Measurements from ENCODE around the gene UPF3B.
"Not testable (repeated sequence)": the region's sequence is repeated elsewhere in the genome, so short reads cannot be mapped to it uniquely, and the experiment has no call there.

Gene UPF3B, protein sequence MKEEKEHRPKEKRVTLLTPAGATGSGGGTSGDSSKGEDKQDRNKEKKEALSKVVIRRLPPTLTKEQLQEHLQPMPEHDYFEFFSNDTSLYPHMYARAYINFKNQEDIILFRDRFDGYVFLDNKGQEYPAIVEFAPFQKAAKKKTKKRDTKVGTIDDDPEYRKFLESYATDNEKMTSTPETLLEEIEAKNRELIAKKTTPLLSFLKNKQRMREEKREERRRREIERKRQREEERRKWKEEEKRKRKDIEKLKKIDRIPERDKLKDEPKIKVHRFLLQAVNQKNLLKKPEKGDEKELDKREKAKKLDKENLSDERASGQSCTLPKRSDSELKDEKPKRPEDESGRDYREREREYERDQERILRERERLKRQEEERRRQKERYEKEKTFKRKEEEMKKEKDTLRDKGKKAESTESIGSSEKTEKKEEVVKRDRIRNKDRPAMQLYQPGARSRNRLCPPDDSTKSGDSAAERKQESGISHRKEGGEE

DNA sequence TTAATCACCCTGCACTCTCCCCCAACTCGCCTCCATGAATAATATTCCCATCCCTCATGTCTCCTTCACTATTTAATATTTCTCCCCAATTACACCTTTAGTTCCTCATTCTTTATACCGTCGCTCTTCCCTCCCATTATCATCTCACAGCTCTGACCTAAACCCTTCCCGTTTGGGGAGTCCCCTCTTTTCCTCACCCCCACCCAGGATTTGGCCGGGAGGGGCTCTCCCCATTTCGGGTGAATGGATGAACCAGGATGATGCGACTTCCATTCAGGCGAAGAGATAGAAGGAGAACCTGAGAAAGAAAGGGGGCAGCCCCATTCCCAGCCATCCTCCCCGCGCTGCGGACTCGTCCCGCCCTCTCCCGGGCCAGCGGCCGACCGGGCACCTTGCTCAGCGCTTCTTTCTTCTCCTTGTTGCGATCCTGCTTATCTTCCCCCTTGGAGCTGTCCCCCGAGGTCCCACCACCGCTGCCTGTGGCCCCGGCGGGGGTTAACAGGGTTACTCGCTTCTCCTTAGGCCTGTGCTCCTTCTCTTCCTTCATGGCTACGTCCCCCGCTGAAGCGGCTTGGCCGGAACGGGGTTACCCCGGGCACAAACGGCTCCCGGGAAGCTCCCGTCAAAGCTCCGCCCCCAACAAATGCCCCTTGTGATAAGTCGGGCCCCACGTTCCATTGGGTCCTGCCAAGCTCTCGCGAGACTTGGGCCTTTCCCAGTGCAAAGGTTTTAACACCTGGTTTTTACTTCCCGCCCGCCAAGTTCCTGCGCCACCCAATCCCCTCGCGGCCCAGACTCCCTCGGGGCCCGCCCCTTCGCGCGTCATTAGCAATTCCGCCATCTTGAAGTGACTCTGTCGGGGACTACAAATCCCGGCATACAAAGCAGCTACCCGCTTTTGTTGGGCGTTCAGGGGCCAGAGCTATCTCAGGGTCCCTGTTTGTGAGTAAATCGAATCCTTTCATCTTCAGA is at the start of gene UPF3B:
UPF3B (minus strand) TSS at position 582 of the 972 bp plus-strand sequence; CDS start at position 547, 35 bp downstream.
- peak; percentile 99 for DNase-seq

DNA sequence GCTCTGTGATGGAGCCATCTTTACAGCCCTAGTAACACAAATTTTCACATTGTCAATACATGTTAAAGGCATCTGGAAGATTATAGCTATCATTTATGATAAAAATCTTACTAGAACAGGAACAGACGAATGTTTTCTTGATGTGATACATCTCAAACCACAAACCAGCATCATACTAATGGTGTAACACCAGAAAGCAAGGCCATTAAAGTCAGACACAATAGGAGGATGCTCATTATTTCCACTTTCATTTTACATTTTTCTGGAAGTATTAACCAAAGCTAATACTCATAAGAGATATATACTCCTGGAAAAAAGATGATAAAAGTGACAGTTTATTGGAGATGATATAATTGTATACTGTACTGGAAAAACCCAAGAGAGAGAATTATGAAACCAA is 48.2 kb upstream of the UPF3B start:
- no peak for DNase-seq

DNA sequence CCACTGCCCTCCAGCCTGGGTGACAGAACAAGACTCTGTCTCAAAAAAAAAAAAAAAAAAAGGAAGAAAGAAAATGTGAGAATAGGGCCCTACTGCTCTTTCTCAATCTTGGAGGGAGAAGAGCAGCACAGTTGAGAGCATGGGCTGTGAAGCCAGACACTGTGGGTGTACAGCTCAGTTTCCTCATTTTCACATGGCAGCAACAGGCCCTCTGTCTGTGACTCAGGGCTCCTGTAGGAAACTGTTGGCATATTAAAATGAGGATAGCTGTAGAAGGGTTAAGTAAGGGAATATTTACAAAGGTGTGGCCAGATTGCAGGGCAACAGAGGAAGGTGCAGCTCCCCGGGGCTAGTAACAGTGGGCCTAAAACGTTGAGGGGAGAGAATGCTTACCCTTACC is 46.4 kb upstream of the UPF3B start:
- no peak for DNase-seq

DNA sequence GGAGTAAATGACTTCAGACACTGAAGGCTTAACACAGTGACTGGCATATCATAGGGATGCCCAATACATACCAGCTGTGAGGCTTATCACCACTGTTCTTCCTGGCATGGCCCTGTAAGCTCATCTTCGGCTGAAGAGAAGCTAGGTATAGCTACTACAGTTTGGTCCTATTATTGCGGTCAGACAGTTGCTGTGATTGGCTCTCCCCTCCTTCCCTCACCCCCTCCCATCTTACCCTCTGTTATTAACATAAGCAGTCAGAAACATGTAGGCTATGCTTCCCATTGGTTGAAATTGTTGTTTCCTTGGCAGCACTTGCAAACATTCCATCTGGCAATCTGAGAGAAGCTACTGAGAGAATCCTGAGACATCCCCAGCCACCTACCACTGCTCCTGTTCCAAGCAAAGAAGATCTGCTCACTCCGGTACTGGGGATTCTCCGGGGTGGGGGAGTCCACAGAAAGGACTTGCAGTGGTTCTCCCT is 43.1 kb upstream of the UPF3B start, which contains the start of gene AKAP14:
AKAP14 (plus strand) TSS at position 51 of the 484 bp plus-strand sequence. CDS start 7,331 bp downstream, outside the sequence.
- DNase-seq, result peak; percentile 90

DNA sequence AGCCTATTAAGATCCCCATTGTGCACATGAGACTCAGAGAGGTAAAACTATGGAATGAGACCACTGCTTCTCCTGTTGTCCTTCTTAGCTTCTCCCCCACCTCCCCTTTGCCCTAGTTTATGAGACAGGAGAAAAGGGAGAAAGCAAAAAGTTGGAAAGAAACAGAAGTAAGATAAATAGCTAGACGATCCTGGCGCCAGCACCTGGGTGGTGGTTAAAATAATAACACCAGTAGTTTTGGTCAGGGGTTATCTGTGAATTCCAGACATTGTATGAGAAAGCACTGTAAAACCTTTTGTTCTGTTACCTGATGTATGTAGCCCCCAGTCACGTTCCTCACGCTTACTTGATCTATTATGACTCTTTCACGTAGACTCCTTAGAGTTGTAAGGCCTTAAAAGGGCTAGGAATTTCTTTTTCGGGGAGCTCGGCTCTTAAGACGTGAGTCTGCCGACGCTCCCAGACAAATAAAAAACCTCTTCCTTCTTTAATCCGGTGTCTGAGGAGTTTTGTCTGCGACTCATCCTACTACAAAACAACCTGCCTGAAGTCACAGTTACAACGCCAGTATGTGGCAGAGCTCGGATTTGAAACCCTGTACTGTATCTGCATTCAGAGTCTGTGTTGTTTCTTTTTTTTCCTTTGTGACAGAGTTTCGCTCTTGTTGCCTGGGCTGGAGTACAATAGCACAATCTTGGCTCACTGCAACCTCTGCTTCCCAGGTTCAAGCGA is 39.4 kb upstream of the UPF3B start:
- not testable (repeated sequence) for DNase-seq

DNA sequence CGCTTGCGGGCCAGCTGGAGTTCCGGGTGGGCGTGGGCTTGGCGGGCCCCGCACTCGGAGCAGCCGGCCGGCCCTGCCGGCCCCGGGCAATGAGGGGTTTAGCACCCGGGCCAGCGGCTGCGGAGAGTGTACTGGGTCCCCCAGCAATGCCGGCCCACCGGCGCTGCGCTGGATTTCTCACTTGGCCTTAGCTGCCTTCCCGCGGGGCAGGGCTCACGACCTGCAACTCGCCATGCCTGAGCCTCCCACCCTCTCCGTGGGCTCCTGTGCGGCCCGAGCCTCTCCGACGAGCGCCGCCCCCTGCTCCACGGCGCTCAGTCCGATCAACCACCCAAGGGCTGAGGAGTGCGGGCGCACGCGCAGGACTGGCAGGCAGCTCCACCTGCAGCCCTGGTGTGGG is 37.9 kb upstream of the UPF3B start:
- not testable (repeated sequence) for DNase-seq

DNA sequence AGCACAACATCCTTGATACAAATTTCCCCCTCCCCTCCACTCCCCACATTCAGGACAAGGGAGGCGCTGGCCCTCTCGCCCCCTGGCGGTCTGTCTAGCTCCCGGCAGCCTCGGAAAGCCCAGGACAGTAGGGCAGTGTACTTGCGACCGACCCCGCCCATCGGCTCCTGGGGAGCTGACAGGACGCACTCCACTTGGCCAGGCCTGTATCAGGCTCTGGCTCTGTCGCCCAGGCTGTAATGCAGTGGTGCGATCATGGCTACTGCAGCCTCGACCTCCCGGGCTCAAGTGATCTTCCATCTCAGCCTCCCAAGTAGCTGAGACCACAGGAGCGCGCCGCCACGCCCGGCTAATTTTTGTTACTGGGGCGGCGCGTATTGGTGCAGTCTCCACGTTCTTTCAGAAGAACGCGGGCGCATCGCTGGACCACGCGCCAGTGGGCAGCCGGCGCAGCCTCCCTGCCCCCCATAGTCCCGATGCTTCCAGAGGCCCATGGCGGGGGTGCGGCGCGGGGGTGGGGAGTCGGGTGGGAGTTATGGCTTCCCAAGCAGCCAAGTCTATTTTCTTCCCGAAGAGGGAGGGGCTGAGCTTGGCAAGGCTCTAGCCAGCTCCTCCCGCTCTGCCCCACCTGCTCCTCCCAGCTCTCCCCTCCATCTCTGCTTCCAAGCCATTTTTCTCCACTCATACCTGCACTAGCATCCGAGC is 35.1 kb upstream of the UPF3B start:
- peak; percentile 87 for DNase-seq

DNA sequence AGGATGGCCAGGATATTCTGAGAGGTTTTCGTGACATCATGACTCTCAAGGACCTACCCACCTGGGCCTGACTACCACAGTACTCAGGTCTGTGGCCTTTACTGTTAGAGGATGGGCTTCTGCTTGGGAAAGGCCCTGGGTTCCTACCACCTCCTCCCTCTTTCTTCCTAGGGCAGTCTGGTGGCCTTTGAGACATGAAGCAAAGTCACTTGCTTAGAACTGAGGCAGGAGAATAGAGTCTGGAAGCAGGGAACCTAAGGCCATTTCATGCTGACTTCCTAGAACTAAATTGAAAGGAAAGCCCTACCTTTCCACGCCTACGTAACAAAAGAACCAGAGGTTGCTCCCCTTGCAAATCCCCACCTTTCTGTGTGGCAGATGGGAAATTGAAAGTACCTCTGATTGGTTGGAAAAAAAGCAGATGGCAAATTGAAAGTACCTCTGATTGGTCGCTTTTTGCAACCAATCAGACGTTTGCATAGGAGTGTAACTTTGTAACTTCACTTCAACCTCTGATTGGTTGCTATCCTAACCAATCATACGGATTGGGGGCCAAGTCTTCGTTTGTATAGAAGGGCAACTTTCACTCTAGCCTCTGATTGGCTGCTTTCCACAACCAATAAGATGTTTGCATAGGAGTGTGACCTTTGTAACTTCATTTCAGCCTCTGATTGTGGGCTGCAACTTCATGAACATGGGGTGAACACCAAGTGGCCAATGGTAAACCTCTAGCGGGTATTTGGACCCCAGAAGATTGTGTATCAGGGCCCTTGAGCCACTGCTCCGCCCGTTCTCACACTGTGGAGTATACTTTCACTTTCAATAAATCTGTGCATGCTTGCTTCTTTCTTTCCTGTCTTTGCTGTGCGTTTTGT is 33.0 kb upstream of the UPF3B start:
- no peak for DNase-seq

DNA sequence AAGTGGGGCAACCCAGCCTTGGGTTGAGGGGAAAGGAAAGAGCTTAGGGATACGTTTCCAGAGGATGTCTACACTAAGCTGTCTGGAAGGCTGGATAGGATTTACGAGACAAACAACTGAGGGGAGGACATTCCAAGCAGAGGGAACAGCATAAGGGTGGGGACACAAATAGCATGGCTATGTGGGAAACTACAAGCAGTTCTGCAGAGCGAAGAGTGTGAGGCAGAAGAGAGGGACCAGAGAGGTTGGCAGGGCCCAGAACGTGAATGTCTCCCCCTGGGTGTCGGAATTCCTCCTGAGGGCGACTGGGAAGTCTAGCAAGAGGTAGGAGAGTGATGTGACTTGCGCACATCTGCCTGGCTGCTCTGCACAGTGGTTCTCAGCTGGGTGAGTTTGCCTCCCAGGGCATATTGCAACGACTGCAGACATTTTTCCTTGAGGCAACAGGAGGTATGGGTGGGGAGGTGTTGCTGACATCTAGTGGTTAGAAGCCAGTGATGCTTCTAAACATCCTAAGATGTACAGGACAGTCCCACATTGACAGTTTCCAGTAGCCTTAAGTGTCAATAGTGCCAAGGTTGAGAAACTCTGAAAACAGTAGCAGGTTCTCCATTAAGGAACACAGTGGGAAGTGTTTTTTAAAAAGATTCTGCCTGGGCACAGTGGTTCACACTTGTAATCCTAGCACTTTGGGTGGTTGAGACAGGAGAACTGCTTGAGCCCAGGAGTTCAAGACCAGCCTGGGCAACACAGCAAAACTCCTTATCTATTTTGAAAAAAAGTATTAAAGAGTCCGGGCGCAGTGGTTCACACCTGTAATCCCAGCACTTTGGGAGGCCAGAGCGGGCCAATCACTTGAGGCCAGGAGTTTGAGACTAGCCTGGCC is 28.0 kb upstream of the UPF3B start:
- DNase-seq, result peak; percentile 51

DNA sequence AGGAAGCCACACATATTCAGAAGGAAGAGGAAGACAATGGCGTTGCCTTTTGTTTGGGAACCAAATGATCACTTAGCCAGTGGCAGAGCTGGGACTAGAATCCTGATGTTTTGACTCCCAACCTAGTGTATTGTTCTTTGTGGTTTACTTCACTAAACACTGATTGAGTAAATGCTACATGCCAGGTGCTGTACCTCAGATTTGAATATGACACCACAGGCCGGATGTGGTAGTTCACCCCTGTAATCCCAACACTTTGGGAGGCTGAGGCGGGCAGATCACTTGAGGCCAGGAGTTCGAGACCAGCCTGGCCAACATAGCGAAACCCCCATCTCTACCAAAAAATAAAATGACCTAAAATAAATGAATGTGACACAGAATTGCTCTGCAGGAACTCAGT is 27.3 kb upstream of the UPF3B start:
- no peak for DNase-seq

DNA sequence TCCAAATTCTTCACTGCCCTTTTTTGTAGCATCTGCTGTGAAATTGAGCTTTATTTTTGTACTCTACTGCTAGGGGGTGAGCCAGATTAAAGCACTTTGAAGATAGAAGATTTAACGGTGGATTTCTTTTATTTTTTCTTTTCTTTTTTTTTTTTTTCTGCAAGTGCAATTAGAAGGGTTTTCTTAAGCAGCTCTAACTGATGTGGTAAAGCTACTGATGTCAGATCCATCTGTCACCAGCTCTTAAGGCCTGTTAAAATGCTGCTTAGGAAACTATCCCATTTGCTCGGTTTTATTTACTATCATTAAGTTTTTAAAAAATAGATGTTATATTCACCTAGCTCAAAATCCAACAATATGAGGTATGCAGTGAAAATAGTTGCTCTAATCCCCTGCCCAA is 26.0 kb upstream of the UPF3B start:
- no peak for DNase-seq

DNA sequence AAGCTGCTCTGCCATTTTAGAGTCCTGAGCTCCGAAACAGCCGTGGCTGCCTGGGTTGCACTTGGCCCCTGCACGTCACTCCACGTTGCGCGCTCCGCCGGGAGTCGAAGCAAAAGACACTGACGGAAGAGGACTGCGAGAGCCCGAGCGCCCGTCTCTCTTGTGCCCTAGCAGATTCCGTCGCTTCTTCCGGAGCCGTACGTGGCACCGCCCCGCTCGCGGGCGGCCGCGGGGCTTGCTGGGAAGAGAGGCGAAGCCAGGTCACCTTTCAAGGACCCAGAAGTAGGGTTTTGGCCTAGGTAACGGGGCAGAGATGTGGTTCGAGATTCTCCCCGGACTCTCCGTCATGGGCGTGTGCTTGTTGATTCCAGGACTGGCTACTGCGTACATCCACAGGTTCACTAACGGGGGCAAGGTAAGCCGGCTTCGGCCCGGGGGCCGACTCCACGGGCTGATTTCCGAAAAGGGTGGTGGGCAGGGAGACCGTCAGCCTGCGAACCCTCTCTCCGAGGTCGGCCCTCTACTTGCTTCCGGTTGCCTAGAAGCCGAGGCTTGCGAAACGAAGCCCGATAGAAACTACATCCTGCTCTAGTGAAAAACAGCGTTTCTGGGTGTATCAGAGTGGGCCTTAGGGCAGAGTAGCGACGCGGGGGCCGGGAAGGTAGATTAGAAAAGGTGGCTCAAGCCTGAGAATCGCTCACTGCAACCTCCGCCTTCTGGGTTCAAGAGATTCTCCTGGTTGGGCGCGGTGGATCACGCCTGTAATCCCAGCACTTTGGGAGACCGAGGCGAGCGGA is 19.0 kb upstream of the UPF3B start, which contains the start of the genes NDUFA1 and RNF113A:
NDUFA1 (plus strand) TSS at position 234 of the 797 bp plus-strand sequence; CDS start at position 314, 80 bp downstream.
RNF113A (minus strand) TSS at position 135 of the 797 bp plus-strand sequence; CDS start at position 15, 120 bp downstream.
- DNase-seq, result peak; percentile 93

DNA sequence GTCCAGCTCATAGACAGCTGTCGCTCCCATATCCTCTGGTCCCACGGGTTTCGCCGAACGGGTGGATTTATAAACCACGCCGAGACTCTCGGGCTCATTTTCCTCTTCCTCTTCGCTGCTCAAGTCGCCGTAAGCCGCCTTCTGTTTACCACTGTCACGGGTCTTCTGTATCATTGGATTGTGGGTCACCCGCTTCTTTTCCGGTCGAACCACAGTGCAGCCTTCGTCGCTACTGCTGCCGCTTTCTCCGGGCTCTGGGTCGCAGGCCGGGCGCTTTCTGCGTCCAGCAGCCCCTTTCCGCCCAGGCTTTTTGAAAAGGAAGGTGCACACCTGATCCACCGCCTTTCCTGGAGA is 18.5 kb upstream of the UPF3B start:
- no peak for DNase-seq

DNA sequence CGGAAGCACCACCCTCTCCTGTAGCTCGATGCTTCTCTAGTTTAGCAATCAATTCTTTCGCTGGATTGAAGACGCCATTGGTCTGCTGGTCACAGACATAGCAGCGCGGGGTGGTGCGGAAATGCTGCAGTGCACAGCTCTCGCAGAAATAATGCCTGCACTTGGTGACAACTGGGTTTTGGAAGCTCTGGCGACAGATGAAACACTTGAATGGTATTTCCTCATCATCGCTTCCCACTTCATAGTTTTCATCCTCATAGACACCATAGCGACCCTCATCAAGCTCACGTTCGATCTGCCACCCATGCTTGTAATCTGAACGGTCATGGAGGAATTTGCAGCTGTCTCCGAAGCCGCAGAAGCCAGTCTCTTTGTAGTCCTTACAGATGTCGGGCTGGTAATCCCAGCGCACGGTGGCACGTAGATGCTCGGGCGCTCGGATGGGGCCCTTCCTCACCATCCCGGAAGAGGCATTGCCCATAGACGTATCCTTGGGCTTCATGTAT is 17.9 kb upstream of the UPF3B start:
- DNase-seq, result peak; percentile 51

DNA sequence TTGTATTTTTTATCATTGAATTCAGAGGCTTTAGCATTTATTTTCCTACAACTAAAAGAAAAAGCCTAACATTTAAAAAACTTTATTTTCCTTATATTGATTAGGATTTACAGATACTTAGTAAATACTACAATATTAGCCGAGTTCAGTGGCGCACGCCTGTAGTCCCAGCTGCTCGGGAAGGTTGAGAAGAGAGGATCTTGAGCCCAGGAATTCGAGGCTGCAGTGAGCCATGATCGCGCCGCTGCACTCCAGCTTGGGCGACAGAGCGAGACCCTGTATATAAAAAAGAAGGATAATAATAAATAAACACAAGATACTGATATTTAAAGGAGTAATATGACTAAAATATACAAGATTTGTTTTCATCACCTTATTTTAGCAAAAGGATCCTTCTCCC is 681 bp upstream of the UPF3B start:
- DNase-seq, result peak; percentile 46

DNA sequence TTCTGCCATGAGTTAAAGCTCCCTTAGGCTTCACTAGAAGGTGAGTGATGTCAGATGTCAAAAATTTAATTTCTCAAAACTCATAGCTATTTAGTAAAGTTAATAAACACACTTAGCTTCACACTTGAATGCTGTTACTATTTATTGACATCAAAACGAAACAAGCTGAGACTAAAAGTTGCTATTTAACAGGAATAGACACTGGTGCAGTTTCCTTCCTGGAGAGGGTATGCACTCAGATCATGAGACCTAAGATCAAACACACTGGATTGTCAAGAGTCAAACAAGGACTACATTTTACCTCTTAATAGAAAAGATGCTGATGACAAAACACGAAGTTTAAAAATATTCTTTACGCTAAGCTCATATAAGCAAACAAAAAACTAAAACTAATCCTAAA is 18.9 kb downstream of the UPF3B start:
- DNase-seq, result no peak

DNA sequence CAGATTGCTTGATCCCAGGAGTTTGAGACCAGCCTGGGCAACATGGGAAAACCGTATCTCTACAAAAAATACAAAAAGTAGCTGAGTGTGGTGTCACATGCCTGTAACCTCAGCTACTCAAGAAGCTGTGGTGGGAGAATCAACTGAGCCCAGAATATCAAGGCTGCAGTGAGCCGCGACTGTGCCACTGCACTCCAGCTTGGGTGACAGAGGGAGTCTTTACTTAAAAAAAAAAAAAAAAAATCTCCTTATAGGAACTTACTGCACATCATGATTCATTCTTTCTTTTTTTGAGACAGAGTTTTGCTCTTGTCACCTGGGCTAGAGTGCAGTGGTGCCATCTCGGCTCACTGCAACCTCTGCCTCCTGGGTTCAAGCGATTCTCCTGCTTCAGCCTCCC is 24.3 kb downstream of the UPF3B start:
- DNase-seq, result no peak

DNA sequence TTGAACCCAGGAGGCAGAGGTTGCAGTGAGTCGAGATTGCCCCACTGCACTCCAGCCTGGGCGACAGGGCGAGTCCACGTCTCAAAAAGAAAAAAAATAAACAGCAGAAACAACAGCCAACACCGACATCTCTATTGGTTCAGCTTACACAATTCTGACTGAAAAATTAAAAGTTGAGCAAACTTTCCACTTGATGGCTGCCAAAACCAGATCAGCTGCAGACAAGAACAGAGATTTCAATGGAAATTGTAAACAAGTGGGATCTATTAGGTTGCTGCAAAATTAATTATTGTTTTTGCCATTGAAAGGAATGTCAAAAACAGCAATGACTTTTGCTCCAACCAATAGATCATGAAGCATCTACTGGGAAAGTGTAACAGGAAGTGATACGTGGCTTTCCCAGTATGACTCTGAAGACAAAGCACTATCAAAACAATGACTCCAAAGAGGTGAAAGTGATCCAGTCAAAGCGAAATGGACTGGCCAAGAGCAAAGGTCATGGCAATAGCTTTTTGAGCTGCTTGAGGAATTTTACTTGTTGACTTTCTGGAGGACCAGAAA is 26.3 kb downstream of the UPF3B start:
- no peak for DNase-seq
